SK-N-MC (cell line): ENCODE measurements around the gene DPM1.

Experiments
- DNase-seq: peaks from one replicate; pipeline ENCODE4 v3.0.0-alpha.2; 2011; ENCODE audit warnings: low read depth, low spot score
- H3K27ac ChIP-seq: fragments of 200-600 bp; sonication (generic); 2 replicates; pipeline ENCODE4 v1.5.1; 2016; ENCODE audit warnings: mixed run types
- H3K36me3 ChIP-seq: fragments of 200-600 bp; sonication (generic); 2 replicates; pipeline ENCODE4 v1.6.1; 2017; ENCODE audit warnings: antibody characterized with exemption, low read length, mixed read lengths; ENCODE audit not compliant: insufficient read depth
- H3K4me3 ChIP-seq: fragments of 200-600 bp; sonication (generic); 2 replicates; pipeline ENCODE4 v1.5.1; 2016
- H3K9ac ChIP-seq: fragments of 200-600 bp; sonication (generic); 2 replicates; pipeline ENCODE4 v1.8.0; 2017; ENCODE audit warnings: mixed run types, mixed read lengths; ENCODE audit not compliant: insufficient read length
- H3K9me3 ChIP-seq: fragments of 200-600 bp; sonication (generic); 2 replicates; pipeline ENCODE4 v1.6.1; 2017; ENCODE audit warnings: low read depth, mild to moderate bottlenecking, antibody characterized with exemption, low read length, moderate library complexity, mixed read lengths
- EZH2 ChIP-seq: fragments of 200-600 bp; sonication (generic); IDR thresholded peaks from one replicate; pipeline ENCODE4 v1.6.1; 2017; ENCODE audit warnings: antibody characterized with exemption
- FOXP2 ChIP-seq: optimal IDR thresholded peaks from 2 replicates; pipeline ENCODE3; 2011; ENCODE audit warnings: mild to moderate bottlenecking, moderate library complexity; ENCODE audit not compliant: insufficient read depth; ENCODE audit errors: extremely low read length, control extremely low read depth
- POLR2AphosphoS5 ChIP-seq: IDR thresholded peaks from 2 replicates; pipeline ENCODE4 v1.6.1; 2012; ENCODE audit warnings: mild to moderate bottlenecking, low read depth, low read length, borderline replicate concordance

Gene DPM1

GRCh38 chr20:50948132-50948785 lies 10.1 kb downstream of the DPM1 start:
- no peak for DNase-seq
- TF ChIP-seq POLR2AphosphoS5 (no peak), EZH2 (no peak), FOXP2 (no peak)
- Histone ChIP-seq H3K4me3 (no peak overlapping the region), H3K27ac (no peak overlapping the region), H3K9ac (no peak overlapping the region), H3K9me3 (no peaks in the 10 kb centered on the region), H3K36me3 (peaks cover 90% of the 10 kb centered on the region)

GRCh38 chr20:50943069-50943468 lies 15.3 kb downstream of the DPM1 start:
- DNase-seq = no peak
- no peak overlapping the region for H3K27ac ChIP-seq
- peaks cover 83% of the 10 kb centered on the region for H3K36me3 ChIP-seq
- no peak overlapping the region for H3K4me3 ChIP-seq
- no peak overlapping the region for H3K9ac ChIP-seq
- TF ChIP-seq POLR2AphosphoS5 = no peak
- H3K9me3 ChIP-seq = no peaks in the 10 kb centered on the region

GRCh38 chr20:50933589-50933988 lies 24.7 kb downstream of the DPM1 start:
- H3K9me3 ChIP-seq = no peaks in the 10 kb centered on the region
- peaks cover 54% of the 10 kb centered on the region for H3K36me3 ChIP-seq
- TF ChIP-seq POLR2AphosphoS5 = no peak
- TF ChIP-seq FOXP2 = no peak
- TF ChIP-seq EZH2 = no peak
- peak overlapping the region; percentile 24 for H3K4me3 ChIP-seq
- H3K27ac ChIP-seq = peak overlapping the region; percentile 98
- H3K9ac ChIP-seq = peak overlapping the region; percentile 64
- no peak for DNase-seq

GRCh38 chr20:50932691-50933280 lies 25.5 kb downstream of the DPM1 start:
- no peak for TF ChIP-seq EZH2
- no peak for TF ChIP-seq FOXP2
- no peak for TF ChIP-seq POLR2AphosphoS5
- no peak for DNase-seq
- Histone ChIP-seq H3K9ac (peak overlapping the region; percentile 64), H3K36me3 (peaks cover 58% of the 10 kb centered on the region), H3K9me3 (no peaks in the 10 kb centered on the region), H3K27ac (peak overlapping the region; percentile 98), H3K4me3 (peak overlapping the region; percentile 49)

- Histone ChIP-seq H3K9me3 (no peaks in the 10 kb centered on the region), H3K9ac (peak overlapping the region; percentile 38), H3K4me3 (peak overlapping the region; percentile 49), H3K36me3 (peaks cover 61% of the 10 kb centered on the region), H3K27ac (peak overlapping the region; percentile 98)
- TF ChIP-seq POLR2AphosphoS5 (no peak), FOXP2 (no peak), EZH2 (no peak)
- DNase-seq = no peak
Measured at GRCh38 chr20:50932016-50932485, 26.3 kb downstream of the DPM1 start.

GRCh38 chr20:50931306-50932015 lies 26.9 kb downstream of the DPM1 start, which contains the start of gene ADNP:
Gene ADNP (minus strand): TSS chr20:50931437. CDS start chr20:50903996, 27,441 bp downstream.
- peak within 1 kb of the TSS; percentile 91 for H3K4me3 ChIP-seq
- no peaks in the 10 kb centered on the region for H3K9me3 ChIP-seq
- peak within 1 kb of the TSS; percentile 98 for H3K27ac ChIP-seq
- no peak for DNase-seq
- TF ChIP-seq FOXP2 (no peak), EZH2 (no peak), POLR2AphosphoS5 (peak; percentile 76)
- peaks cover 60% of the 10 kb centered on the region for H3K36me3 ChIP-seq
- H3K9ac ChIP-seq = peak within 1 kb of the TSS; percentile 91

- H3K9me3 ChIP-seq = no peaks in the 10 kb centered on the region
- no peak for DNase-seq
- peak overlapping the region; percentile 68 for H3K4me3 ChIP-seq
- H3K9ac ChIP-seq = peak overlapping the region; percentile 73
- TF ChIP-seq FOXP2 = no peak
- TF ChIP-seq POLR2AphosphoS5 = no peak
- H3K27ac ChIP-seq = peak overlapping the region; percentile 98
- H3K36me3 ChIP-seq = peaks cover 60% of the 10 kb centered on the region
Measured at GRCh38 chr20:50930976-50931305, 27.4 kb downstream of the DPM1 start.

GRCh38 chr20:50930139-50930975 lies 28.0 kb downstream of the DPM1 start:
- Histone ChIP-seq H3K36me3 (peaks cover 61% of the 10 kb centered on the region), H3K9ac (peak overlapping the region; percentile 91), H3K9me3 (no peaks in the 10 kb centered on the region), H3K27ac (peak overlapping the region; percentile 82), H3K4me3 (peak overlapping the region; percentile 91)
- no peak for TF ChIP-seq EZH2
- no peak for TF ChIP-seq FOXP2
- TF ChIP-seq POLR2AphosphoS5 = no peak
- DNase-seq = no peak
